H1 (cell line): ENCODE measurements around the gene PRICKLE1. TPM values are rescaled to one million over a fixed set of nuclear protein-coding genes. Genes with fewer than 3 reads are reported as not detected.

Experiments used
- CTCF ChIA-PET: fragments of 300-600 bp; sonication (Branson Sonifier 250); formaldehyde crosslinking; loops from one replicate; lab custom pipeline; 2021; ENCODE audit not compliant: partially characterized antibody; lab: Charles Lee
- POLR2A ChIA-PET: fragments of 300-600 bp; sonication (Branson Sonifier 250); formaldehyde crosslinking; loops from one replicate; lab custom pipeline; 2021; ENCODE audit warnings: inconsistent platforms; ENCODE audit not compliant: partially characterized antibody; lab: Charles Lee
- DNase-seq, 2 experiments: peaks; one replicate each; pipeline versions ENCODE4 v3.0.0 to v3.0.0-alpha.2; 2010 to 2022; ENCODE audit warnings: low spot score in 2 of 2, low read depth in 1 of 2, mixed read lengths in 1 of 2
- FAIRE-seq: peaks from 2 replicates; lab custom pipeline; 2011; peaks lifted over from hg19 to GRCh38; lab: Jason Lieb, UNC
- H2AFZ ChIP-seq: 2 replicates; pipeline ENCODE4 v1.8.1; 2012; ENCODE audit warnings: low read length, inconsistent platforms
- H2AK5ac ChIP-seq: 2 replicates; pipeline ENCODE4 v1.6.1; 2013; ENCODE audit warnings: low read depth, low read length
- H2BK120ac ChIP-seq: replicated peaks from 2 replicates; pipeline ENCODE3; 2013; ENCODE audit warnings: low read depth, low read length, inconsistent platforms
- H2BK12ac ChIP-seq: 2 replicates; pipeline ENCODE4 v1.6.1; 2013; ENCODE audit warnings: low read depth, low read length
- H2BK15ac ChIP-seq: 2 replicates; pipeline ENCODE4 v1.6.1; 2013; ENCODE audit warnings: low read length
- H2BK20ac ChIP-seq: 2 replicates; pipeline ENCODE4 v1.6.1; 2013; ENCODE audit warnings: low read length
- H2BK5ac ChIP-seq: 2 replicates; pipeline ENCODE4 v1.6.1; 2013; ENCODE audit warnings: low read depth, low read length
- H3K14ac ChIP-seq: 2 replicates; pipeline ENCODE4 v1.6.1; 2013; ENCODE audit warnings: inconsistent platforms; ENCODE audit not compliant: insufficient read length
- H3K18ac ChIP-seq: 2 replicates; pipeline ENCODE4 v1.6.1; 2013; ENCODE audit warnings: low read length; ENCODE audit errors: extremely low read depth
- H3K23ac ChIP-seq: 2 replicates; pipeline ENCODE4 v1.6.1; 2013; ENCODE audit warnings: inconsistent platforms; ENCODE audit not compliant: insufficient read length
- H3K23me2 ChIP-seq: 2 replicates; pipeline ENCODE4 v1.6.1; 2013; ENCODE audit warnings: low read depth, low read length
- H3K27ac ChIP-seq: 2 replicates; pipeline ENCODE4 v1.6.1; 2011; ENCODE audit warnings: low read depth, low read length, inconsistent platforms
- H3K27me3 ChIP-seq, 4 experiments: replicated peaks in 1 of 4; 1 replicate in 1 of 4; 2 replicates in 3 of 4; pipeline versions ENCODE4 v1.6.1 to v1.8.1; 2011 to 2013; ENCODE audit warnings: low read length in 3 of 4, mild to moderate bottlenecking in 3 of 4, inconsistent platforms in 2 of 4, mixed read lengths in 2 of 4, moderate library complexity in 1 of 4; ENCODE audit not compliant: control insufficient read depth in 3 of 4, insufficient read depth in 3 of 4; ENCODE audit errors: extremely low read depth in 1 of 4
- H3K36me3 ChIP-seq, 4 experiments: 2 replicates each; pipeline versions ENCODE4 v1.6.1 to v1.8.1; 2011 to 2013; ENCODE audit warnings: mild to moderate bottlenecking in 4 of 4, low read length in 3 of 4, moderate library complexity in 2 of 4, control low read depth in 1 of 4, inconsistent platforms in 1 of 4; ENCODE audit not compliant: insufficient read depth in 4 of 4, control insufficient read depth in 2 of 4
- H3K4ac ChIP-seq: replicated peaks from 2 replicates; pipeline ENCODE3; 2013; ENCODE audit warnings: low read length, low read depth, mixed read lengths, inconsistent platforms; ENCODE audit not compliant: insufficient read length
- H3K4me1 ChIP-seq, 4 experiments: replicated peaks in 1 of 4; 1 replicate in 1 of 4; 2 replicates in 3 of 4; pipeline versions ENCODE4 v1.6.1 to v1.8.1; 2011 to 2013; ENCODE audit warnings: low read length in 3 of 4, inconsistent platforms in 2 of 4, mixed read lengths in 1 of 4; ENCODE audit not compliant: insufficient read depth in 4 of 4, control insufficient read depth in 3 of 4
- H3K4me2 ChIP-seq, 2 experiments: 2 replicates each; pipeline versions ENCODE4 v1.6.1 to v1.8.1; 2011 to 2013; ENCODE audit warnings: low read depth in 2 of 2, low read length in 2 of 2, control low read depth in 1 of 2, inconsistent platforms in 1 of 2, mild to moderate bottlenecking in 1 of 2; ENCODE audit not compliant: insufficient read depth in 1 of 2
- H3K4me3 ChIP-seq, 4 experiments: fragments of 200-600, 300-600 bp in 1 of 4; sonication (generic), shearing (Covaris generic), sonication (Bioruptor Twin) in 1 of 4; 2 replicates each; pipeline versions ENCODE4 v1.5.1 to v1.8.1; 2011 to 2016; ENCODE audit warnings: low read length in 4 of 4, low read depth in 3 of 4, control low read depth in 2 of 4, inconsistent platforms in 2 of 4, mild to moderate bottlenecking in 2 of 4, mixed read lengths in 1 of 4, moderate library complexity in 1 of 4; ENCODE audit not compliant: insufficient read depth in 2 of 4; ENCODE audit errors: extremely low read depth in 1 of 4
- H3K56ac ChIP-seq: replicated peaks from 2 replicates; pipeline ENCODE3; 2013; ENCODE audit warnings: low read depth, mild to moderate bottlenecking, mixed read lengths, low read length, inconsistent platforms; ENCODE audit not compliant: insufficient read length
- H3K79me1 ChIP-seq: 2 replicates; pipeline ENCODE4 v1.6.1; 2013; ENCODE audit warnings: low read depth, low read length, control low read depth
- H3K79me2 ChIP-seq, 2 experiments: 2 replicates each; pipeline versions ENCODE4 v1.6.1 to v1.8.1; 2012 to 2013; ENCODE audit warnings: low read length in 2 of 2, mild to moderate bottlenecking in 2 of 2, inconsistent platforms in 1 of 2; ENCODE audit not compliant: insufficient read depth in 2 of 2, control insufficient read depth in 1 of 2
- H3K9ac ChIP-seq, 4 experiments: replicated peaks in 1 of 4; 1 replicate in 1 of 4; 2 replicates in 3 of 4; pipeline versions ENCODE4 v1.6.1 to v1.8.1; 2011 to 2013; ENCODE audit warnings: low read depth in 3 of 4, low read length in 3 of 4, control low read depth in 2 of 4, mild to moderate bottlenecking in 2 of 4, moderate library complexity in 2 of 4, inconsistent platforms in 1 of 4; ENCODE audit errors: extremely low read depth in 1 of 4
- H3K9me3 ChIP-seq, 2 experiments: 2 replicates each; pipeline versions ENCODE4 v1.6.1 to v1.8.1; 2012 to 2013; ENCODE audit warnings: mild to moderate bottlenecking in 2 of 2, moderate library complexity in 2 of 2, control low read depth in 1 of 2, inconsistent platforms in 1 of 2, low read depth in 1 of 2, low read length in 1 of 2, mixed read lengths in 1 of 2; ENCODE audit not compliant: insufficient read depth in 2 of 2
- H4K20me1 ChIP-seq, 2 experiments: replicated peaks in 1 of 2; 2 replicates each; pipeline versions ENCODE3 to v1.8.1; 2011 to 2013; ENCODE audit warnings: inconsistent platforms in 2 of 2, low read length in 2 of 2, mild to moderate bottlenecking in 1 of 2; ENCODE audit not compliant: insufficient read depth in 2 of 2, control insufficient read depth in 1 of 2
- H4K5ac ChIP-seq: 2 replicates; pipeline ENCODE4 v1.6.1; 2013; ENCODE audit warnings: low read length, low read depth, mixed read lengths, inconsistent platforms; ENCODE audit not compliant: insufficient read length
- H4K8ac ChIP-seq: 2 replicates; pipeline ENCODE4 v1.8.0; 2013; ENCODE audit warnings: mild to moderate bottlenecking, moderate library complexity, low read length, inconsistent platforms; ENCODE audit not compliant: insufficient read depth; ENCODE audit errors: extremely low read depth
- H4K91ac ChIP-seq: replicated peaks from 2 replicates; pipeline ENCODE3; 2013; ENCODE audit warnings: low read length, mixed read lengths, inconsistent platforms; ENCODE audit not compliant: insufficient read length
- BACH1 ChIP-seq: IDR thresholded peaks from 2 replicates; pipeline ENCODE4 v1.6.1; 2012; ENCODE audit warnings: low read length, improper control_type of control experiment
- CEBPB ChIP-seq: IDR thresholded peaks from 2 replicates; pipeline ENCODE4 v1.6.1; 2012; ENCODE audit warnings: low read depth, low read length
- GABPA ChIP-seq: IDR thresholded peaks from 2 replicates; pipeline ENCODE4 v1.6.1; 2011; ENCODE audit warnings: mild to moderate bottlenecking, low read length, moderate library complexity, borderline replicate concordance; ENCODE audit not compliant: insufficient read depth
- NRF1 ChIP-seq: IDR thresholded peaks from 2 replicates; pipeline ENCODE4 v1.6.1; 2011; ENCODE audit warnings: mild to moderate bottlenecking, low read depth, low read length, improper control_type of control experiment
- TCF12 ChIP-seq: IDR thresholded peaks from 2 replicates; pipeline ENCODE4 v1.6.1; 2011; ENCODE audit warnings: low read depth, mild to moderate bottlenecking, low read length
- WGBS, 2 experiments: shearing (Covaris generic) in 1 of 2; methylation state at CpG; one replicate each; pipeline versions ENCODE4 v1.1.6 to v1.1.7; 2013 to 2015; ENCODE audit warnings: low lambda C conversion rate in 2 of 2, mixed read lengths in 2 of 2, inconsistent platforms in 1 of 2, low coverage in 1 of 2, missing lambda C conversion rate in 1 of 2; ENCODE audit not compliant: insufficient replicate concordance in 2 of 2, insufficient coverage in 1 of 2, insufficient read length in 1 of 2; ENCODE audit errors: extremely low coverage in 1 of 2, missing lambda C conversion rate in 1 of 2; 5-methylcytosine and 5-hydroxymethylcytosine counted together
- polyA plus RNA-seq, 7 experiments: library from polyadenylated mRNA; depleted of rRNA in 3 of 7; stranded (reverse) in 5 of 7; unstranded in 2 of 7; fragments of >200 nt in 5 of 7; fragments of 200-250 nt in 2 of 7; gene quantifications; 1 replicate in 5 of 7; 2 replicates in 1 of 7; 4 replicates in 1 of 7; pipeline versions ENCODE4 v1.2.1 to v1.2.3, GENCODE V29; 2011 to 2013; ENCODE audit warnings: missing spikeins in 2 of 7, mixed read lengths in 2 of 7
- total RNA-seq: library from RNA; stranded (reverse); fragmentation: NEBNext Ultra II Directional; extraction: Animal tissue kit (Norgen Biotek cat#: 25700); gene quantifications from 2 replicates; pipeline ENCODE4 v1.2.1, GENCODE V29; 2021

PRICKLE1 gene
- total and polyA plus RNA-seq, 2 of the 8 experiments (the other 6 are each of a cell fraction or from before 2014, with no cell fraction given), result 14.0 to 22.4 TPM

DNA sequence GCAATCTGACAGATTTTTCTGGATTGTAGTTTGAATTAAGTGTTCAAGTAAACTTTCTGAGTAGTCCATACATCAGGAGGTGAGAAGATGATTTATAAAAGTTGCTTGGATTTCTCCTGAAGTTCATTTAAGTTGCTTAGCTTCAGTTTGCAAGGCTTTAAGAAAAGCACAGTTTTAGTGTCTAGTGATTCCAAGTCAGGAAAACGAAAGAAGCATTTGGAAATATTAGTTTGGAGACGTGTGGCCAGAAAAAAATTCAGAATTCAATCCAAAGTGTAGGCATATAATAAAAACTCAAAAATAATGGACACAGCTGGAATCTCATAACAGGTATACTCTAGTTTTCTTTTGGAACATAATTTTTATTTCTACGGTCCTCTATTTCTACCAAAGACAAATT lies 25.5 kb upstream of the PRICKLE1 start:
- Histone ChIP-seq H4K5ac (no peak overlapping the region), H3K4me2 (no peak overlapping the region), H3K4me3 (no peak overlapping the region), H2BK12ac (no peak overlapping the region), H2BK15ac (no peak overlapping the region), H3K18ac (no peak overlapping the region), H3K27ac (no peak overlapping the region), H4K8ac (no peak overlapping the region), H2AK5ac (no peak overlapping the region), H3K4me1 (no peaks in the 10 kb centered on the region), H3K23ac (no peak overlapping the region), H2BK5ac (no peak overlapping the region), H3K36me3 (no peaks in the 10 kb centered on the region), H2BK20ac (no peak overlapping the region), H2BK120ac (no peak overlapping the region), H3K27me3 (no peaks in the 10 kb centered on the region), H3K9ac (no peak overlapping the region), H3K9me3 (peaks cover 2 to 8% of the 10 kb centered on the region in 2 experiments; a peak in 3 of 4 replicates), H4K91ac (no peak overlapping the region), H3K4ac (no peak overlapping the region), H4K20me1 (no peaks in the 10 kb centered on the region), H3K79me2 (no peaks in the 10 kb centered on the region), H2AFZ (no peak overlapping the region), H3K23me2 (peaks cover 2% of the 10 kb centered on the region; the same call in 1 of the 2 replicates), H3K14ac (no peak overlapping the region), H3K79me1 (no peaks in the 10 kb centered on the region), H3K56ac (no peak overlapping the region)
- CTCF ChIA-PET, result interaction anchor here (1.2 kb wide), 1 partner anchor 723 kb away, joined by 3 read pairs; no protein-coding TSS in a partner anchor
- FAIRE-seq (no peak), DNase-seq (no peak)
- POLR2A ChIA-PET, result no interaction called here
- no peak for TF ChIP-seq NRF1
- no peak for TF ChIP-seq BACH1
- no peak for TF ChIP-seq TCF12
- TF ChIP-seq GABPA, result no peak
- no peak for TF ChIP-seq CEBPB
- WGBS, 2 experiments, result 96% methylated on average over 3 of the region's 3 CpGs; no CpG with 5 or more reads in 1 of the 2 experiments
